ENCODE measurements around the gene SLFN12L. TPM values are rescaled to one million over a fixed set of nuclear protein-coding genes. Genes with fewer than 3 reads are reported as not detected.

SLFN12L gene
- total RNA-seq, 1 donor from 2014 or later, result not detected

DNA sequence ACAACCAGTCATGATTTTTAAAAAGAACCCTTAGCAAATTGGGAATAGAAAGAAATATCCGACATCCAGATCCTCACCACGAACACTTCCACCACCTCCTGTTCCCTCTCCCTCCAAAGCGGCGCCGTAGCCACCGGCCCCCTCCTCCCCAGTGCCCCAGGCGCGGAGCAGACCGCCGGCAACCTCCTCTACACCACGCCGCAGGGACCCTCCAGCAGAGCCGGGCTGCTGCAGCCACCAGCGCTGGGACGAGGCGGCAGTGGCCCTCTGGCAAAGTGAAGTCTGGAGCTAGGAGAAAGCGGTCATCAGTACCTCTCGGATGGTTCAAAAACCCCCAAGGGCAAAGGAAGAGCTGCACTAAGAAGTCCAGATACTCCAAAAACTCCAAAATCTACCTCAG lies 47.5 kb downstream of the SLFN12L start:
- Mint-ChIP-seq H3K27me3 (ENCODE audit: unreplicated experiment) (peaks cover 64% of the 10 kb centered on the region), H3K4me3 (ENCODE audit: unreplicated experiment) (no peak overlapping the region), H3K9me3 (ENCODE audit: unreplicated experiment) (peaks cover 20% of the 10 kb centered on the region), H3K4me1 (ENCODE audit: low read depth, unreplicated experiment) (no peaks in the 10 kb centered on the region), H3K36me3 (ENCODE audit: unreplicated experiment) (peaks cover 7% of the 10 kb centered on the region), H3K27ac (ENCODE audit: unreplicated experiment) (no peak overlapping the region)
- TF ChIP-seq CTCF (IDR thresholded peaks at IDR 0.05; ENCODE audit: partially characterized antibody, unreplicated experiment), result no peak
- no peak for DNase-seq

DNA sequence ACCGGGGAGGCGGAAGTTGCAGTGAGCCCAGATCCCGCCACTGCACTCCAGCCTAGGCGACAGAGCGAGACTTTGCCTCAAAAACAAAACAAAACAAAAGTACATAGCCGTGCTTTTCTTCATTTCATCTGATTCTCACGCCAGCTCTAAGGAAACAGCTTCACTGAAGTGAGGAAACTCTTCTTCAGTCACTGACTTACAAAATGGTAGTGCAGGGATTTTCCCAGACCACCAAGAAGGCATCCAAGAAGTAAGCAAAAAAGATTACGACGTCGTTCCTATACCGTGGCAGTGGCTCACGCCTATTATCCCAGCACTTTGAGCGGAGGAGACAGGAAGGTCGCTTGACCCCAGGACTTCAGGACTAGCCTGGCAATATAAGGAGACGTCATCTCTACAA lies 48.5 kb downstream of the SLFN12L start:
- peaks cover 60% of the 10 kb centered on the region for H3K27me3 Mint-ChIP-seq (ENCODE audit: unreplicated experiment)
- H3K9me3 Mint-ChIP-seq (ENCODE audit: unreplicated experiment), result peaks cover 20% of the 10 kb centered on the region
- no peak for TF ChIP-seq CTCF (IDR thresholded peaks at IDR 0.05; ENCODE audit: partially characterized antibody, unreplicated experiment)
- H3K4me3 Mint-ChIP-seq (ENCODE audit: unreplicated experiment), result no peak overlapping the region
- peaks cover 10% of the 10 kb centered on the region for H3K36me3 Mint-ChIP-seq (ENCODE audit: unreplicated experiment)
- no peak for DNase-seq
- H3K27ac Mint-ChIP-seq (ENCODE audit: unreplicated experiment), result no peak overlapping the region
- H3K4me1 Mint-ChIP-seq (ENCODE audit: low read depth, unreplicated experiment), result no peaks in the 10 kb centered on the region

DNA sequence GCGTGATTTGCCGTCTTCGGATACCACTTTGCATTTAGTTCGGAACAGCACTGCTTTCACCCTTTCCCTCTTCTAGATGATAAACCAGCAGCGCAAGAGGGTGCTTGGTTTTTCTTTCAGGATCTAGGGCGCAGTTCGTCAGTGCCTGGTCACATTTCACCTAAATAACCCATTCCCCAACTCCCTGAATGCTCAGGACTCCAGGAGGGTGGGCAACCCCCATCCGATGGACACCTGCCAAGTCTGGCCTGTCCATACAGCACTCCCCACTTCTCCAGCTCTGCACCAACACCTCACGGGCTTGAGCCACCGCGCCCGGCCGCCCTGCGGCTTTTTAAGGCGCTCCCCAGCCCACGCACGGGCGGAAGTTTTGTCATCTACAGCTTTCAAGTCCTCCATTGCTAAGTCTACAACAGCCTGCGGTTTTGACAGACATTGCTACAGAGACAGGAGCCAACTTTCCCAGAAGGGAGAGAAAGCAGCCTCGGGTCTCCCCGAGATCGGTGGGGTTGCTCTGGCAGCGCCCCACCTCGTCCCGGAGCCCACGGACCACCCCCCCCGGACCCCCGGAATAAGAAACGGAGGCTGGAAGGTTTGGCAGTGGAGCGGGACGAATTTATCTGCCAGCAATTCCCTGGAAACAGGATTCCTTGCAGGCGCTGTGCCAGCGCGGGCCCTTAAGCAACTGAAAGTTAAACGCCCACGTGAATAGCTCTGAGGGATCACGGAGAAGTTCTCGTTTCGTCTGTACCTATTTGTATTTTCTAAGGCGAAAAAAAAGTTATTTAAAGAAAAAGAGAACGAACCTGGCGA lies 50.4 kb downstream of the SLFN12L start:
- Mint-ChIP-seq H3K27me3 (ENCODE audit: unreplicated experiment) (peaks cover 53% of the 10 kb centered on the region), H3K4me1 (ENCODE audit: low read depth, unreplicated experiment) (no peaks in the 10 kb centered on the region), H3K4me3 (ENCODE audit: unreplicated experiment) (no peak overlapping the region), H3K9me3 (ENCODE audit: unreplicated experiment) (peaks cover 15% of the 10 kb centered on the region), H3K27ac (ENCODE audit: unreplicated experiment) (no peak overlapping the region), H3K36me3 (ENCODE audit: unreplicated experiment) (peaks cover 19% of the 10 kb centered on the region)
- no peak for DNase-seq
- TF ChIP-seq CTCF (IDR thresholded peaks at IDR 0.05; ENCODE audit: partially characterized antibody, unreplicated experiment), result no peak

GRCh38 chr17:35479271-35479670 lies 58.2 kb downstream of the SLFN12L start:
- peaks cover 20% of the 10 kb centered on the region for H3K27me3 Mint-ChIP-seq (ENCODE audit: unreplicated experiment)

More at GRCh38 chr17:35479271-35479670, 58.2 kb downstream of the SLFN12L start:
- H3K4me1 Mint-ChIP-seq (ENCODE audit: low read depth, unreplicated experiment), result no peaks in the 10 kb centered on the region
- H3K27ac Mint-ChIP-seq (ENCODE audit: unreplicated experiment), result no peak overlapping the region
- no peaks in the 10 kb centered on the region for H3K9me3 Mint-ChIP-seq (ENCODE audit: unreplicated experiment)
- TF ChIP-seq CTCF (IDR thresholded peaks at IDR 0.05; ENCODE audit: partially characterized antibody, unreplicated experiment), result no peak
- DNase-seq, result no peak
- H3K4me3 Mint-ChIP-seq (ENCODE audit: unreplicated experiment), result no peak overlapping the region
- H3K36me3 Mint-ChIP-seq (ENCODE audit: unreplicated experiment), result peaks cover 12% of the 10 kb centered on the region
